ENCODE data around the gene FAHD2A.

FAHD2A gene

GRCh38 chr2:95390881-95391321 is 11.6 kb upstream of the FAHD2A start:
- no peaks in the 10 kb centered on the region for H3K36me3 Mint-ChIP-seq (ENCODE audit: low read depth)
- H3K4me1 Mint-ChIP-seq, result no peaks in the 10 kb centered on the region

GRCh38 chr2:95391641-95392310 is 10.7 kb upstream of the FAHD2A start:
- H3K4me3 Mint-ChIP-seq, result no peak overlapping the region
- H3K27ac Mint-ChIP-seq, result no peak overlapping the region

More at GRCh38 chr2:95390881-95391321, 11.6 kb upstream of the FAHD2A start:
- Mint-ChIP-seq H3K9me3 (peaks cover 10% of the 10 kb centered on the region), H3K27me3 (ENCODE audit: low read depth, poor library complexity) (peaks cover 28% of the 10 kb centered on the region), H3K4me3 (no peak overlapping the region), H3K27ac (no peak overlapping the region)
- TF ChIP-seq CTCF (IDR thresholded peaks at IDR 0.05), result no peak
- DNase-seq, result no peak

GRCh38 chr2:95392320-95392719 is 10.2 kb upstream of the FAHD2A start:
- Mint-ChIP-seq H3K27ac (peak overlapping the region; percentile 68), H3K36me3 (ENCODE audit: low read depth) (no peaks in the 10 kb centered on the region), H3K9me3 (peaks cover 6% of the 10 kb centered on the region), H3K4me1 (peaks cover 5% of the 10 kb centered on the region), H3K27me3 (ENCODE audit: low read depth, poor library complexity) (peaks cover 35% of the 10 kb centered on the region), H3K4me3 (no peak overlapping the region)
- no peak for DNase-seq
- no peak for TF ChIP-seq CTCF (IDR thresholded peaks at IDR 0.05)

More at GRCh38 chr2:95391641-95392310, 10.7 kb upstream of the FAHD2A start:
- H3K36me3 Mint-ChIP-seq (ENCODE audit: low read depth), result no peaks in the 10 kb centered on the region
- H3K9me3 Mint-ChIP-seq, result peaks cover 6% of the 10 kb centered on the region
- H3K4me1 Mint-ChIP-seq, result peaks cover under 1% of the 10 kb centered on the region
- no peak for DNase-seq
- H3K27me3 Mint-ChIP-seq (ENCODE audit: low read depth, poor library complexity), result peaks cover 33% of the 10 kb centered on the region
- no peak for TF ChIP-seq CTCF (IDR thresholded peaks at IDR 0.05)

- peaks cover 6% of the 10 kb centered on the region for H3K9me3 Mint-ChIP-seq
- no peak overlapping the region for H3K4me3 Mint-ChIP-seq
- peaks cover 5% of the 10 kb centered on the region for H3K4me1 Mint-ChIP-seq
- H3K36me3 Mint-ChIP-seq (ENCODE audit: low read depth), result no peaks in the 10 kb centered on the region
- TF ChIP-seq CTCF (IDR thresholded peaks at IDR 0.05), result no peak
- H3K27me3 Mint-ChIP-seq (ENCODE audit: low read depth, poor library complexity), result peaks cover 37% of the 10 kb centered on the region
- no peak for DNase-seq
- H3K27ac Mint-ChIP-seq, result peak overlapping the region; percentile 68
Measured at GRCh38 chr2:95392730-95393455, 9.6 kb upstream of the FAHD2A start.

GRCh38 chr2:95393901-95394300 is 8.6 kb upstream of the FAHD2A start:
- Mint-ChIP-seq H3K4me3 (no peak overlapping the region), H3K27ac (no peak overlapping the region), H3K4me1 (peaks cover 5% of the 10 kb centered on the region), H3K27me3 (ENCODE audit: low read depth, poor library complexity) (peaks cover 36% of the 10 kb centered on the region), H3K9me3 (peaks cover 6% of the 10 kb centered on the region), H3K36me3 (ENCODE audit: low read depth) (peaks cover under 1% of the 10 kb centered on the region)
- no peak for TF ChIP-seq CTCF (IDR thresholded peaks at IDR 0.05)
- DNase-seq, result no peak

Measured in nephron progenitor cell (in vitro differentiated cells).